PC-9 (cell line): ENCODE data around the gene TCF4. TPM values are rescaled to one million over a fixed set of nuclear protein-coding genes. Genes with fewer than 3 reads are reported as not detected.

Experiments used
- BruUV-seq: library from RNA; stranded (reverse); fragments of 400-500 nt; replicated peaks from 2 replicates; lab custom pipeline; 2021; lab: Mats Ljungman, UMichigan
- CTCF ChIA-PET: fragments of 300-600 bp; sonication (Branson Sonifier 250); formaldehyde crosslinking; loops from one replicate; lab custom pipeline; 2022; ENCODE audit warnings: antibody characterized with exemption; lab: Charles Lee
- POLR2A ChIA-PET: fragments of 300-600 bp; sonication (Branson Sonifier 250); formaldehyde crosslinking; loops from one replicate; lab custom pipeline; 2022; ENCODE audit warnings: antibody characterized with exemption; ENCODE audit not compliant: unreplicated experiment; lab: Charles Lee
- DNase-seq, 2 experiments: peaks; one replicate each; pipeline versions ENCODE4 v3.0.0 to v3.0.0-alpha.2; 2015 to 2022; ENCODE audit warnings: mixed read lengths in 1 of 2
- H2AFZ ChIP-seq: fragments of 200-600 bp; sonication (generic); 2 replicates; pipeline ENCODE4 v1.8.1; 2017; ENCODE audit warnings: antibody characterized with exemption
- H3F3A ChIP-seq: fragments of 200-600 bp; sonication (generic); 2 replicates; pipeline ENCODE4 v1.8.1; 2017; ENCODE audit warnings: antibody characterized with exemption, mild to moderate bottlenecking, low read depth; ENCODE audit not compliant: insufficient read depth
- H3K27ac ChIP-seq: fragments of 200-600 bp; sonication (generic); 2 replicates; pipeline ENCODE4 v1.6.1; 2016; ENCODE audit warnings: mixed run types
- H3K27me3 ChIP-seq: fragments of 200-600 bp; sonication (generic); 2 replicates; pipeline ENCODE4 v1.6.1; 2016; ENCODE audit warnings: low read depth, mixed run types; ENCODE audit not compliant: insufficient read depth
- H3K36me3 ChIP-seq: fragments of 200-600 bp; sonication (generic); 2 replicates; pipeline ENCODE4 v1.6.1; 2016; ENCODE audit warnings: low read depth, mixed run types
- H3K4me1 ChIP-seq: fragments of 200-600 bp; sonication (generic); replicated peaks from 2 replicates; pipeline ENCODE4 v1.6.1; 2016; ENCODE audit warnings: mixed run types; ENCODE audit not compliant: insufficient read depth
- H3K4me2 ChIP-seq: fragments of 200-600 bp; sonication (generic); 2 replicates; pipeline ENCODE4 v1.6.1; 2017; ENCODE audit warnings: mixed run types
- H3K4me3 ChIP-seq: fragments of 200-600 bp; sonication (generic); 2 replicates; pipeline ENCODE4 v1.6.1; 2016; ENCODE audit warnings: mixed run types
- H3K79me2 ChIP-seq: fragments of 200-600 bp; sonication (generic); 2 replicates; pipeline ENCODE4 v1.6.1; 2017; ENCODE audit warnings: low read depth, mixed run types
- H3K9me2 ChIP-seq: fragments of 200-600 bp; sonication (generic); 2 replicates; pipeline ENCODE4 v1.8.1; 2017; ENCODE audit warnings: mild to moderate bottlenecking; ENCODE audit not compliant: insufficient read depth
- H3K9me3 ChIP-seq: fragments of 200-600 bp; sonication (generic); 2 replicates; pipeline ENCODE4 v1.8.1; 2016; ENCODE audit warnings: low read depth; ENCODE audit not compliant: insufficient read depth
- H4K20me1 ChIP-seq: fragments of 200-600 bp; sonication (generic); 2 replicates; pipeline ENCODE4 v1.8.1; 2017; ENCODE audit not compliant: insufficient read depth
- CTCF ChIP-seq: fragments of 200-600 bp; sonication (generic); conservative IDR thresholded peaks from 2 replicates; pipeline ENCODE4 v1.6.1; 2017; ENCODE audit warnings: mixed run types, antibody characterized with exemption, mild to moderate bottlenecking, moderate library complexity
- EZH2 ChIP-seq: fragments of 200-600 bp; sonication (generic); IDR thresholded peaks from 2 replicates; pipeline ENCODE4 v1.8.0; 2017; ENCODE audit warnings: antibody characterized with exemption, low read depth
- intact Hi-C: fragments of 100-400 bp; cut with micrococcal nuclease; formaldehyde crosslinking; loops from one replicate; pipeline ENCODE4 v1.10.0; 2022; ENCODE audit not compliant: unreplicated experiment
- total RNA-seq: library from RNA; stranded (reverse); gene quantifications from 2 replicates; pipeline ENCODE4 v1.2.3, GENCODE V29; 2021

The TCF4 gene
- total RNA-seq, 1 experiment from 2014 or later = 0.74 TPM

- Histone ChIP-seq H3K79me2 (no peaks in the 10 kb centered on the region), H3K9me3 (no peaks in the 10 kb centered on the region), H3K4me3 (no peak overlapping the region), H3K4me1 (no peaks in the 10 kb centered on the region), H3K27me3 (no peaks in the 10 kb centered on the region), H3K9me2 (no peaks in the 10 kb centered on the region), H3K4me2 (no peak overlapping the region), H4K20me1 (no peaks in the 10 kb centered on the region), H3F3A (no peaks in the 10 kb centered on the region), H2AFZ (no peak overlapping the region), H3K36me3 (no peaks in the 10 kb centered on the region), H3K27ac (no peak overlapping the region)
- POLR2A ChIA-PET = no interaction called here
- DNase-seq = no peak
- intact Hi-C loops = no loop called here
- no TSS peak for BruUV-seq
- CTCF ChIA-PET = no interaction called here
- TF ChIP-seq EZH2 (no peak), CTCF (no peak)
Measured at GRCh38 chr18:55323051-55323994, 264.7 kb downstream of the TCF4 start.

- Histone ChIP-seq H3F3A (no peaks in the 10 kb centered on the region), H3K4me3 (no peak overlapping the region), H2AFZ (no peak overlapping the region), H3K27ac (no peak overlapping the region), H3K9me3 (no peaks in the 10 kb centered on the region), H3K4me2 (no peak overlapping the region), H3K4me1 (no peaks in the 10 kb centered on the region), H3K27me3 (no peaks in the 10 kb centered on the region), H3K9me2 (no peaks in the 10 kb centered on the region), H3K79me2 (no peaks in the 10 kb centered on the region), H3K36me3 (no peaks in the 10 kb centered on the region), H4K20me1 (no peaks in the 10 kb centered on the region)
- ChIA-PET CTCF (no interaction called here), POLR2A (no interaction called here)
- no TSS peak for BruUV-seq
- no peak for TF ChIP-seq CTCF
- TF ChIP-seq EZH2 = no peak
- intact Hi-C loops = no loop called here
- no peak for DNase-seq
Measured at GRCh38 chr18:55322178-55322735, 265.7 kb downstream of the TCF4 start.

GRCh38 chr18:55321265-55322177 lies 266.5 kb downstream of the TCF4 start:
- Histone ChIP-seq H3K4me3 (no peak overlapping the region), H3K4me1 (no peaks in the 10 kb centered on the region), H3K27me3 (no peaks in the 10 kb centered on the region), H3F3A (no peaks in the 10 kb centered on the region), H3K27ac (no peak overlapping the region), H3K36me3 (no peaks in the 10 kb centered on the region), H2AFZ (no peak overlapping the region), H3K9me3 (no peaks in the 10 kb centered on the region), H3K4me2 (no peak overlapping the region), H4K20me1 (no peaks in the 10 kb centered on the region), H3K9me2 (no peaks in the 10 kb centered on the region), H3K79me2 (no peaks in the 10 kb centered on the region)
- no peak for TF ChIP-seq EZH2
- TF ChIP-seq CTCF = no peak
- CTCF ChIA-PET = no interaction called here
- no TSS peak for BruUV-seq
- intact Hi-C loops = no loop called here
- POLR2A ChIA-PET = no interaction called here
- DNase-seq = no peak
